ENCODE results near the gene MBNL1.

MBNL1 gene

DNA sequence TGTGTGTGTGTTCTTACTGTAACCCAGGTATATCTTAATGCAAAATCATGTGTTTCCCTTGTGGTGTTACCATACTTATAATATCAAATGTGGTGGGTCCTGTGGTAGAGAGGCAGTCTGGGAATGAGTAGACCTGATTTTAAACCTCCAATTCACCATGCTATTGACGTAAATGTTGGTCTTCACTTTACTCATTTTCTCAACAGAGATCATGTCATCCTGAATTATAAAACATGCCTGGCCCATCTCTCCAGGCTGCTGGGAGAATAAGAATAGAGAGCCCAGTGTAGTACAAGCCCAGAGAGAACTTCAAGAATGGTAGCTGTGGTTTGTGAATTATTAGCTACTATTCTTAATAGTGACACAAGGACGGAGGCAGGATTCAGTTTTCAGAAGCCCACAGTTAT, 88.1 kb downstream of the MBNL1 start:
- Histone ChIP-seq H3K79me2 (ENCODE audit: control insufficient read depth, low read length) (peaks cover 99% of the 10 kb centered on the region), H3K9me2 (replicated peaks; ENCODE audit: control insufficient read depth, low read length) (no peaks in the 10 kb centered on the region), H3K36me3 (ENCODE audit: control insufficient read depth, low read length) (peaks cover 63% of the 10 kb centered on the region), H3K9me3 (ENCODE audit: control insufficient read depth, insufficient read depth, low read length) (no peaks in the 10 kb centered on the region), H3K4me1 (ENCODE audit: control insufficient read depth, low read length) (peaks cover 60% of the 10 kb centered on the region), H3K4me2 (ENCODE audit: low read length) (no peak overlapping the region), H3F3A (ENCODE audit: control insufficient read depth, insufficient read depth) (0 out of 2 replicates have a peak, but pooled peaks cover 7% of the 10 kb centered on the region), H4K20me1 (ENCODE audit: control insufficient read depth, insufficient read depth, low read depth, low read length) (no peaks in the 10 kb centered on the region; the same call in 1 of the 2 replicates), H3K27ac (ENCODE audit: low read depth, low read length) (no peak overlapping the region), H3K27me3 (ENCODE audit: control insufficient read depth, low read length) (no peaks in the 10 kb centered on the region), H3K4me3 (ENCODE audit: low read length) (no peak overlapping the region)
- TF ChIP-seq CTCF (IDR thresholded peaks at IDR 0.05; ENCODE audit: low read depth, low read length, poor library complexity, severe bottlenecking): no peak
- no peak for TF ChIP-seq EZH2phosphoT487 (IDR thresholded peaks at IDR 0.05; ENCODE audit: borderline replicate concordance, low read length)

DNA sequence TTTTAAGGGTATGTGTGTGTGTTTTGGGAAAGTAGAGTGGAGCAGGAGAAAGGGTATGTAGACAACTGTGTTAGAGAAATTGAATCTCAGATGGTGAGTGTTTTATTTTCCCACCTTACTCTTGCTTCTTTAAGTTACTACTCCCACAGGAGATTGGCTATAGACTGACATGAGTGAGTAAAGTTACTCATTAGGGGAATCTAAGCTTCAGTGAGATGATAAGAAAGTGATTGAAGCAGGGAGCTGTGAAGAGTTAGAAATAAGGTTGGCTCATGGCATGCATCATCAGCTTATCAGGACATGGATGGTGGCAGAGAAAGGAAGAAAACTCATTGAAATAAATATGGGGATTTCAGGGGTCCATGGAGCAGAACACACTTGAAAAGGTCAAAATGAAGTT, 88.9 kb downstream of the MBNL1 start:
- H3K27ac ChIP-seq (ENCODE audit: low read depth, low read length): no peak overlapping the region
- no peaks in the 10 kb centered on the region for H3K27me3 ChIP-seq (ENCODE audit: control insufficient read depth, low read length)
- peaks cover 7% of the 10 kb centered on the region; the same call in 1 of the 2 replicates for H3F3A ChIP-seq (ENCODE audit: control insufficient read depth, insufficient read depth)
- no peaks in the 10 kb centered on the region for H3K9me3 ChIP-seq (ENCODE audit: control insufficient read depth, insufficient read depth, low read length)
- H3K9me2 ChIP-seq (replicated peaks; ENCODE audit: control insufficient read depth, low read length): no peaks in the 10 kb centered on the region
- TF ChIP-seq EZH2phosphoT487 (IDR thresholded peaks at IDR 0.05; ENCODE audit: borderline replicate concordance, low read length) (no peak), CTCF (IDR thresholded peaks at IDR 0.05; ENCODE audit: low read depth, low read length, poor library complexity, severe bottlenecking) (no peak)
- H3K4me2 ChIP-seq (ENCODE audit: low read length): no peak overlapping the region
- H3K36me3 ChIP-seq (ENCODE audit: control insufficient read depth, low read length): peaks cover 68% of the 10 kb centered on the region
- no peak overlapping the region for H3K4me3 ChIP-seq (ENCODE audit: low read length)
- H4K20me1 ChIP-seq (ENCODE audit: control insufficient read depth, insufficient read depth, low read depth, low read length): no peaks in the 10 kb centered on the region; the same call in 1 of the 2 replicates
- H3K79me2 ChIP-seq (ENCODE audit: control insufficient read depth, low read length): peaks cover 99% of the 10 kb centered on the region
- peaks cover 60% of the 10 kb centered on the region for H3K4me1 ChIP-seq (ENCODE audit: control insufficient read depth, low read length)

DNA sequence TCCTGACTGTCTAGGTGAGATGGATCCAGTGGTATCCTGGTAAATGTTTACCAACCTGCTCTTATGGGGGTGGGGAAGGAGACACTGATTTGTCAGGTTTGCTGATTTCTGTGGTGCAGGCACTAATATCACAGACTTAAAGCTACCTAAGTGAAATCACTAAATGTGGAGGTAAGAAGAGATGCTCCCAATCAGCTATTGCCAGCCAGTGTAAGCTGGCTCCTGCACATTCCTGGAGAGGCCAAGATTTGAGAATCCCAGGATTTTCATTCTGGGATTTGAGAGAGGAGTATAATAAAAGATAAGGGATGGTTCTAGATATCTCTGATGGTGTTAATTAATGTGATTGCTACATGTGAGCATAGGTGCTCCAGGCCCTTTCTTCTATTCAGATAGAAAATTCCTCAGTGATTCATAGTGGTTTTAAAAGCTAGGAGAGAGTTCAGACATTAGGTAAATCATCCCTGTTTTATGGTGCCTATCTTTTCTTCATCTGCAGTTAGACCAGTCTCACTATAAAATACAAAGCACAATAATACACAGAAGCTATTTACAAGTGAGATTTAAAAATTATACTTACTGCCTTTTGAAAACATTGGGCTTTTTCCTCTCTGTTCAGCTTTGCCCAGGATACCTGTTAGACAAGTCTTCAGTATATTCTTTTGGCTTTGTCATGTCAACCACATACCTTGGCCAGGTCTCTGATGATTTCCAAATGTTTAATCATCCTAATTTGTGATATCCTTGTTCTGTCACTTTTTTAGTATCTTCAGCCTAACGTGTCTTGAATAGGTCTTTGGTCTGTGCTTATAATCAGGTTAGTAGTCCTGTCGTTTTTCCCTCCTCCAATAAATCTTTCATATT, 90.9 kb downstream of the MBNL1 start:
- Histone ChIP-seq H4K20me1 (ENCODE audit: control insufficient read depth, insufficient read depth, low read depth, low read length) (no peaks in the 10 kb centered on the region; the same call in 1 of the 2 replicates), H3K27me3 (ENCODE audit: control insufficient read depth, low read length) (no peaks in the 10 kb centered on the region), H3K9me2 (replicated peaks; ENCODE audit: control insufficient read depth, low read length) (no peaks in the 10 kb centered on the region), H3K27ac (ENCODE audit: low read depth, low read length) (no peak overlapping the region), H3K79me2 (ENCODE audit: control insufficient read depth, low read length) (peaks cover 99% of the 10 kb centered on the region), H3K36me3 (ENCODE audit: control insufficient read depth, low read length) (peaks cover 71% of the 10 kb centered on the region), H3K4me3 (ENCODE audit: low read length) (no peak overlapping the region), H3K4me1 (ENCODE audit: control insufficient read depth, low read length) (peaks cover 56% of the 10 kb centered on the region), H3F3A (ENCODE audit: control insufficient read depth, insufficient read depth) (peaks cover 19% of the 10 kb centered on the region; the same call in 1 of the 2 replicates), H3K4me2 (ENCODE audit: low read length) (no peak overlapping the region), H3K9me3 (ENCODE audit: control insufficient read depth, insufficient read depth, low read length) (no peaks in the 10 kb centered on the region)
- no peak for TF ChIP-seq EZH2phosphoT487 (IDR thresholded peaks at IDR 0.05; ENCODE audit: borderline replicate concordance, low read length)

- Histone ChIP-seq H4K20me1 (ENCODE audit: control insufficient read depth, insufficient read depth, low read depth, low read length) (no peaks in the 10 kb centered on the region; the same call in 1 of the 2 replicates), H3K4me3 (ENCODE audit: low read length) (no peak overlapping the region), H3K36me3 (ENCODE audit: control insufficient read depth, low read length) (peaks cover 71% of the 10 kb centered on the region), H3F3A (ENCODE audit: control insufficient read depth, insufficient read depth) (peaks cover 15% of the 10 kb centered on the region; the same call in 1 of the 2 replicates), H3K4me1 (ENCODE audit: control insufficient read depth, low read length) (peaks cover 57% of the 10 kb centered on the region), H3K4me2 (ENCODE audit: low read length) (no peak overlapping the region), H3K27ac (ENCODE audit: low read depth, low read length) (no peak overlapping the region), H3K9me3 (ENCODE audit: control insufficient read depth, insufficient read depth, low read length) (no peaks in the 10 kb centered on the region), H3K79me2 (ENCODE audit: control insufficient read depth, low read length) (peaks cover 99% of the 10 kb centered on the region), H3K27me3 (ENCODE audit: control insufficient read depth, low read length) (no peaks in the 10 kb centered on the region), H3K9me2 (replicated peaks; ENCODE audit: control insufficient read depth, low read length) (no peaks in the 10 kb centered on the region)
- TF ChIP-seq CTCF (IDR thresholded peaks at IDR 0.05; ENCODE audit: low read depth, low read length, poor library complexity, severe bottlenecking): no peak
- TF ChIP-seq EZH2phosphoT487 (IDR thresholded peaks at IDR 0.05; ENCODE audit: borderline replicate concordance, low read length): no peak
These were observed 91.6 kb downstream of the MBNL1 start for GRCh38 chr3:152360302-152360701.
